Activated CD8-positive, alpha-beta T cell treated with anti-CD3 and anti-CD28 coated beads for 36 hours (primary cell): ENCODE measurements around the gene CIDEA. TPM values are rescaled to one million over a fixed set of nuclear protein-coding genes. Genes with fewer than 3 reads are reported as not detected.

Experiments used
- ATAC-seq: fragments of 200-7000 bp; cut with Tn5 transposase; one replicate; pipeline ENCODE4 v1.10.0; 2021; ENCODE audit warnings: mild to moderate bottlenecking, moderate library complexity
- CTCF ChIA-PET: fragments of 350-600 bp; sonication (Branson Sonifier 250); formaldehyde crosslinking; loops from one replicate; lab custom pipeline; 2021; ENCODE audit warnings: antibody characterized with exemption; lab: Charles Lee
- POLR2A ChIA-PET: fragments of 350-600 bp; sonication (Branson Sonifier 250); formaldehyde crosslinking; loops from one replicate; lab custom pipeline; 2021; ENCODE audit warnings: antibody characterized with exemption; lab: Charles Lee
- DNase-seq: peaks from one replicate; pipeline ENCODE4 v3.0.0-alpha.2; 2020
- H3K27ac Mint-ChIP-seq: one replicate; pipeline ENCODE4 v1.8.0; 2021; ENCODE audit warnings: mild to moderate bottlenecking, mixed read lengths
- H3K27me3 Mint-ChIP-seq: one replicate; pipeline ENCODE4 v1.8.0; 2021; ENCODE audit warnings: mixed read lengths
- H3K36me3 Mint-ChIP-seq: one replicate; pipeline ENCODE4 v1.8.0; 2021; ENCODE audit warnings: low read depth, mixed read lengths
- H3K4me1 Mint-ChIP-seq: one replicate; pipeline ENCODE4 v1.8.0; 2021; ENCODE audit warnings: low read depth, mixed read lengths
- H3K4me3 Mint-ChIP-seq: one replicate; pipeline ENCODE4 v1.8.0; 2021; ENCODE audit warnings: mild to moderate bottlenecking, moderate library complexity, mixed read lengths
- H3K9me3 Mint-ChIP-seq: one replicate; pipeline ENCODE4 v1.8.0; 2021; ENCODE audit warnings: mixed read lengths
- intact Hi-C: fragments of 100-400 bp; cut with micrococcal nuclease; formaldehyde crosslinking; loops from one replicate; pipeline ENCODE4 v1.10.0; 2022
- total RNA-seq, 2 experiments: library from RNA; stranded (reverse); gene quantifications; one replicate each; pipeline ENCODE4 v1.2.3, GENCODE V29; 2021
- TF ChIP-seq, protein P1 (sequence below): fragments of 200-600 bp; IDR thresholded peaks from one replicate; pipeline ENCODE4 v1.8.0; 2022; ENCODE audit warnings: antibody characterized with exemption, mild to moderate bottlenecking

Gene CIDEA
- total RNA-seq, 2 experiments from 2014 or later = not detected

GRCh38 chr18:12299862-12300261 is 45.7 kb downstream of the CIDEA start:
- no peak overlapping the region for H3K27ac Mint-ChIP-seq
- ATAC-seq = no peak
- H3K4me1 Mint-ChIP-seq = no peaks in the 10 kb centered on the region
- TF ChIP-seq, protein P1, sequence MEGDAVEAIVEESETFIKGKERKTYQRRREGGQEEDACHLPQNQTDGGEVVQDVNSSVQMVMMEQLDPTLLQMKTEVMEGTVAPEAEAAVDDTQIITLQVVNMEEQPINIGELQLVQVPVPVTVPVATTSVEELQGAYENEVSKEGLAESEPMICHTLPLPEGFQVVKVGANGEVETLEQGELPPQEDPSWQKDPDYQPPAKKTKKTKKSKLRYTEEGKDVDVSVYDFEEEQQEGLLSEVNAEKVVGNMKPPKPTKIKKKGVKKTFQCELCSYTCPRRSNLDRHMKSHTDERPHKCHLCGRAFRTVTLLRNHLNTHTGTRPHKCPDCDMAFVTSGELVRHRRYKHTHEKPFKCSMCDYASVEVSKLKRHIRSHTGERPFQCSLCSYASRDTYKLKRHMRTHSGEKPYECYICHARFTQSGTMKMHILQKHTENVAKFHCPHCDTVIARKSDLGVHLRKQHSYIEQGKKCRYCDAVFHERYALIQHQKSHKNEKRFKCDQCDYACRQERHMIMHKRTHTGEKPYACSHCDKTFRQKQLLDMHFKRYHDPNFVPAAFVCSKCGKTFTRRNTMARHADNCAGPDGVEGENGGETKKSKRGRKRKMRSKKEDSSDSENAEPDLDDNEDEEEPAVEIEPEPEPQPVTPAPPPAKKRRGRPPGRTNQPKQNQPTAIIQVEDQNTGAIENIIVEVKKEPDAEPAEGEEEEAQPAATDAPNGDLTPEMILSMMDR = no peak
- DNase-seq = no peak
- POLR2A ChIA-PET = no interaction called here
- CTCF ChIA-PET = interaction anchor here (1.1 kb wide), 1 partner anchor 28 kb away, joined by 3 read pairs; no protein-coding TSS in a partner anchor
- intact Hi-C loops = no loop called here
- no peaks in the 10 kb centered on the region for H3K36me3 Mint-ChIP-seq
- no peak overlapping the region for H3K4me3 Mint-ChIP-seq
- peaks cover 10% of the 10 kb centered on the region for H3K27me3 Mint-ChIP-seq
- no peaks in the 10 kb centered on the region for H3K9me3 Mint-ChIP-seq

GRCh38 chr18:12301263-12302005 is 47.3 kb downstream of the CIDEA start:
- ATAC-seq (no peak), DNase-seq (no peak)
- Mint-ChIP-seq H3K9me3 (no peaks in the 10 kb centered on the region), H3K4me1 (no peaks in the 10 kb centered on the region), H3K36me3 (no peaks in the 10 kb centered on the region), H3K27ac (no peak overlapping the region), H3K27me3 (peaks cover 21% of the 10 kb centered on the region), H3K4me3 (no peak overlapping the region)
- ChIA-PET CTCF (no interaction called here), POLR2A (no interaction called here)
- intact Hi-C loops = no loop called here
- TF ChIP-seq, protein P1 = no peak

DNA sequence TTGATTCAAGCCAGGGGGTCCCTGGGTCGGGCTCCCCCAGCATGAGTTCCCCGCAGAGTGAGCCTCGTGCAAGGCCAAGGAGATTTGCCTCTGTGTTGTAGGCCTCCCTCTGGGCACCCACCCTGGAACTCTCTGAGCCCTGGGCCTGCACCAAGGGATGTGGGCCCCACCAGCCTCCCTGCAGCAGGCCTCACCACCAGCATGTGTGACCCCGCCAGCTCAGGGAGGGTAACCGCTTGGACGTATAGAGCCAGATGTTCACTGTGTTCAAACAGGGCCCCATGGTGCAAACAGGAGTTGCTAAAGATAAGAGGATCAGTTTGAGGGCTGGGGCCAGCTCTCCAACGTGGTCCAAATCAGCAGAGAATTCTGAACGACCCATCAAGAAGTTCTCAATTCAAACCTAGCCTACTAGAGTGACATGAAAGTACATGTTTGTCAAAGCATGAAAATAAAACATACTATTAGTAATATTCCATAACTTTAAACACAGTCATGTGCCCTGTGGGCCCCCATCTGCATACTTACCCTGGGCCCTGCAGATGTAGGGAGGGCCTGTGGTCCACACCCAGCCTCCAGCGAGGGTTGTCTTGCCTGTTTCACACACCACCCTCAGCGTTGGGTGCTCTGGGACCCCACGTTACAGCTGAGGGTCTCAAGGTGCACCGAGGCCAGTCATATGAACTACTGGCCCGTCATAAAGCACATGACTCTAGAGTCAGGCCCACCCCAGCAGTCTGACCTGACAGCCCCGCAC is 48.4 kb downstream of the CIDEA start:
- no peak overlapping the region for H3K4me3 Mint-ChIP-seq
- H3K27me3 Mint-ChIP-seq = peaks cover 30% of the 10 kb centered on the region
- H3K9me3 Mint-ChIP-seq = no peaks in the 10 kb centered on the region
- ChIA-PET CTCF (no interaction called here), POLR2A (no interaction called here)
- intact Hi-C loops = no loop called here
- no peaks in the 10 kb centered on the region for H3K36me3 Mint-ChIP-seq
- ATAC-seq = no peak
- H3K4me1 Mint-ChIP-seq = peaks cover 9% of the 10 kb centered on the region
- no peak overlapping the region for H3K27ac Mint-ChIP-seq
- DNase-seq = no peak
- TF ChIP-seq, protein P1 = no peak

DNA sequence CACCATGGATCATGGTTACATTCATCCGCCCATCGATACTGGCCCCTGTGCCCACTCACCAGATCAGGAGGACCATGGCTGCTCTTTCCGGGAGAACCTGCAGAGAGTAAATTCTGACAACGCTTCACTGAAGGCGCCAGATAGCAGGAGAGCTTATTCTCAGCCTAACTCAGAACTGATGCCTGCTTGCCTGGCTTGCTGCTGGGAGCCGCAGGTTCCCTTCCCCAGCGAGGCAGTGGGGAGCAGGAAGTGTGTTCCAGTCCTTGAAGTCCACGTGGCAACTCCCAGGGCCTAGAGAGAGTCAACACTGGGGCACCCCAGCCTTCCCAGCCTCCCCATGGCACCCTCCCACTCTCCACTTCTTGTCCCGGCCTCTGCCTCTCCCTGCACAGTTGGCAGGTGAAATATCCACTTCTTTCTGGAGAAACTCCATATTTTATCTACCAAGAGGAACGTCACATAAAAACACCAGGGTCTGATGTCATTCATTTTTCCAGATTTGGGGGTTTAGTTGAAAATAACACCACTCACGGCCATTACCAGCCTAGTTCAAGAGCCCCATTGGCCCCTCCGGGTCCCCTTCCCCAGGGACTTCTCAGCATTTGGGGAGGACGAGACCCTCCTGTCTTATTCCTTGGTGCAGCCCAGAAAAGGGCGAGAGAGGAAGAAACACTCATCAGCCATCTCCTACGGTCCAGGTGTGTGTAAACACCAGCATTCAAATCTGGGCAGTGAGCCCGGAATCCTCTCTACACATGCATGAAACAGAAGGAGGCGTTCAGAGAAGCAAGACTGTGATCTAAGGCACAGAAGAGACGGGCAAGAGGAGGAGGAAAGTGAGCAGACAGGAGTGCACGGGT is 50.4 kb downstream of the CIDEA start:
- DNase-seq (no peak), ATAC-seq (no peak)
- intact Hi-C loops = no loop called here
- H3K4me3 Mint-ChIP-seq = no peak overlapping the region
- TF ChIP-seq, protein P1 = no peak
- POLR2A ChIA-PET = no interaction called here
- H3K27me3 Mint-ChIP-seq = peaks cover 32% of the 10 kb centered on the region
- peaks cover 10% of the 10 kb centered on the region for H3K4me1 Mint-ChIP-seq
- H3K9me3 Mint-ChIP-seq = no peaks in the 10 kb centered on the region
- no peak overlapping the region for H3K27ac Mint-ChIP-seq
- peaks cover under 1% of the 10 kb centered on the region for H3K36me3 Mint-ChIP-seq
- CTCF ChIA-PET = no interaction called here
